ENCODE measurements around the gene ANKFN1.

The ANKFN1 gene

DNA sequence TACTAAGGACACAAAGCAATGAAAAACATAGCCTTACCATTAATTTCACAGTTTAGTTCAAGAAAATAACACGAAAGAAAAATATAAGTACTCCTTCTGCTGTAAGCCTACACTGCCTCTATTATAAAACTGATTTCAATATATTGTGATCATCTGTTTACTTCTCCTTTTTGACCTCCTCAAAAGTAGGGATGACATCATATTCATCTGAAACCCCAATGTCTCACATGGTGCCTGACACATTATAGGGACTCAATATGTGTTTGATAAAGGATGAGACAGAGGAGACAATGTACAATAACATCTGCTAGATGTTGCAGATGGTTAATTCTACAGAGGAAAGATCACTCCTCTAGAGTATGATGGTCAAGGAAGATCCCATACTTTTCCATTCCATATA lies 321.8 kb downstream of the ANKFN1 start:
- no peak overlapping the region for H3K4me3 ChIP-seq (replicated peaks; ENCODE audit: low read depth, low read length)
- TF ChIP-seq, protein P1, sequence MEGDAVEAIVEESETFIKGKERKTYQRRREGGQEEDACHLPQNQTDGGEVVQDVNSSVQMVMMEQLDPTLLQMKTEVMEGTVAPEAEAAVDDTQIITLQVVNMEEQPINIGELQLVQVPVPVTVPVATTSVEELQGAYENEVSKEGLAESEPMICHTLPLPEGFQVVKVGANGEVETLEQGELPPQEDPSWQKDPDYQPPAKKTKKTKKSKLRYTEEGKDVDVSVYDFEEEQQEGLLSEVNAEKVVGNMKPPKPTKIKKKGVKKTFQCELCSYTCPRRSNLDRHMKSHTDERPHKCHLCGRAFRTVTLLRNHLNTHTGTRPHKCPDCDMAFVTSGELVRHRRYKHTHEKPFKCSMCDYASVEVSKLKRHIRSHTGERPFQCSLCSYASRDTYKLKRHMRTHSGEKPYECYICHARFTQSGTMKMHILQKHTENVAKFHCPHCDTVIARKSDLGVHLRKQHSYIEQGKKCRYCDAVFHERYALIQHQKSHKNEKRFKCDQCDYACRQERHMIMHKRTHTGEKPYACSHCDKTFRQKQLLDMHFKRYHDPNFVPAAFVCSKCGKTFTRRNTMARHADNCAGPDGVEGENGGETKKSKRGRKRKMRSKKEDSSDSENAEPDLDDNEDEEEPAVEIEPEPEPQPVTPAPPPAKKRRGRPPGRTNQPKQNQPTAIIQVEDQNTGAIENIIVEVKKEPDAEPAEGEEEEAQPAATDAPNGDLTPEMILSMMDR (IDR thresholded peaks at IDR 0.05; ENCODE audit: low read depth, low read length, missing control alignments), result no peak
- no peak for DNase-seq (ENCODE audit: extremely low read depth, low read depth)

DNA sequence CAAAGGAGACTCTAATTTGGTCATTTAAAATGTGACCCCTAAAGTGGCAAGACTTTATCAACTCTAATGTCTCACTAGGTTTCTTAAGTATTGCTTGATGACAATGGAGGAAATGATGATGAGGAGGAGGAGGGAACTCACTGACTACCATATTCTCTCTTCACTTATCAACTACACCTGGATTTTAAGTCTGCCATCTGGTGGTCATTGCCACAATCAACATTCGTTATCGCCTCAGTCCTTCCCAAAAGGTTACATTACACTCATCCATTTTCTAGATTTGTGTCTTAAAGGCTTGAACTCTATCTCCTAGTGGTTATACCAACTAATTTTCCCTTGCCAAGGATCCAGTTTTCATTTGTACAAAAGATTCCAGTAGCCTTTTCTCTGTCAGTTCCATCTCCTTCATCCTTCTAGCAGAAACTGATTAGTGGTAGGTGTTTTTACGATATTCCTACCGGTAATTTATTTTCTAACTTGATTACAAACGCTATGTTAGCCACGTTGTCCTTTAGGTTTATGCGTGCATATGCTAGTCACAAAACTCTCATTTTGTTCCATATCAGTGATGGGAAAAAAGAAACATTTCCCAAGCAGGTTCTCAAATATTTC lies 325.7 kb downstream of the ANKFN1 start:
- TF ChIP-seq, protein P1 (IDR thresholded peaks at IDR 0.05; ENCODE audit: low read depth, low read length, missing control alignments), result peak; percentile 43
- no peak overlapping the region for H3K4me3 ChIP-seq (replicated peaks; ENCODE audit: low read depth, low read length)
- no peak for DNase-seq (ENCODE audit: extremely low read depth, low read depth)

DNA sequence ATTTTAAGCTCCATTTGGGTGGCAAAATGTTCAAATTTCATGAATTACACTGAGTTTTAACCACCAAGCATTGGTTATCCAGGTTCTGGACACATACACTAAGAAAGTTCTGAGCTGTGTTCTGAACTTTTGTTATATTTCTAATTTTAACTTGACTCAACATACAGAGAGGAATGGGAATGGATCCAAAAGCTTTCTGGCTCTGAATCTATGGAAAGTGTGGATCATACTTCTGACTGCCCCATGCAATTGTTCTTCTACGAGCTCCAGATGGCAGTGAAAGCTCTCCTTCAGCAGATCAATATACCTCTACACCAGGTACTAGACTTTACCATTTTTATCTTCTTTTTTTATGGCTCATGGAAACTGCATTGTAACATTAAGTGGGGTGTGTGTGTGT lies 327.2 kb downstream of the ANKFN1 start:
- no peak for DNase-seq (ENCODE audit: extremely low read depth, low read depth)
- no peak overlapping the region for H3K4me3 ChIP-seq (replicated peaks; ENCODE audit: low read depth, low read length)
- TF ChIP-seq, protein P1 (IDR thresholded peaks at IDR 0.05; ENCODE audit: low read depth, low read length, missing control alignments), result no peak

DNA sequence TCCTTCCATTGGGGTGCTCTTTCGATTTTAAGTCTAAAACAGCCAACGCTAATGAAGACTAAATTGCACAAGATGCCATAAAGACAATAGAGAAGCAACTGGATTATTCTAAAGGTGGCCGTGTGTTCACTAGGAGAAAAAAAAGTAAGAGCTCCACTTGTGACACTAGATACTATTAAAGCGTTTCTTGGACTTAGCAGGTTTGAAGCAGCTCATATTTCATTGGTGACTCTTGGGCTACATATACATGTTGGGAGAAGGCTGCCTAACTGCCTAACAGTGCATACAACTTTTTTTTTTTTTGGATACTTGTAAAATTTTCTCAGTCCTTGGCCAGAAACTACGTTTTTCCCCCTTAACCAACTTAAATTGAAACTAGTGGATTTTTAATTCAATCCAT lies 328.4 kb downstream of the ANKFN1 start:
- no peak overlapping the region for H3K4me3 ChIP-seq (replicated peaks; ENCODE audit: low read depth, low read length)
- TF ChIP-seq, protein P1 (IDR thresholded peaks at IDR 0.05; ENCODE audit: low read depth, low read length, missing control alignments), result no peak
- no peak for DNase-seq (ENCODE audit: extremely low read depth, low read depth)

DNA sequence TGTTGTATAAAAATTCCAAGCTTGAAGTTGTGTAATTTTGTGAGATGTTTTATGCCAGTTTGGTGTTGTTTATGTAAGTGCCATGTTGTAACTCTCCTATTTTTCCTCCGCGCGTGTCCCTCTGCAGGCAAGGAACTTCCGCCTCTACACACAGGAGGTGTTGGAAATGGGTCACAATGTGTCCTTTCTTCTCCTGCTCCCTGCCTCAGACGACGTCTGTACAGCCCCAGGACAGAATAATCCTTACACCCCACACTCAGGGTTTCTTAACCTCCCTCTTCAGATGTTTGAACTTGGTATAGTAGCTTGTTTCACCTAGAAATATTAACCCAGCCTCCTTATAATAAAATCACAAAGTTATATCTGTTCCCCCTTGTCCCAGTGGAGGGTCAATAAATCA lies 329.0 kb downstream of the ANKFN1 start:
- no peak overlapping the region for H3K4me3 ChIP-seq (replicated peaks; ENCODE audit: low read depth, low read length)
- TF ChIP-seq, protein P1 (IDR thresholded peaks at IDR 0.05; ENCODE audit: low read depth, low read length, missing control alignments), result no peak
- no peak for DNase-seq (ENCODE audit: extremely low read depth, low read depth)

DNA sequence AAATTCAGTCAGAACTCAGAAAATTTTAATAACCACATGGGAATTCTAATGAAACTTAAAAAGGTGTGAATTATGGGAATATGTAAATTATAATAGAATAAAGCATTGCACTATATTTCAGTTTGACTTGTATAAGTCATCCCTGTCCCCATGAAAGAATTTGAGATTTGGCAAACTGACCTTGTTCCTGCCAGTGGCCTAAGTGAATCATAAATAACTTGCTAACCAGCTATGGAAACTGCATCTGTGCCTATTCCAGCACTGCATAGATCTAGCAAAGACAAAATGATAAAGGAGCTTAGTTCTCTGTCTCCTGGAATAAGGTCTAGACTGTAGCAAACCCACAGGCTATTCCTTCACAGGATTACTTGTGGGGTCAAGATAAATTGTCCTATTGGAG lies 333.5 kb downstream of the ANKFN1 start:
- no peak overlapping the region for H3K4me3 ChIP-seq (replicated peaks; ENCODE audit: low read depth, low read length)
- TF ChIP-seq, protein P1 (IDR thresholded peaks at IDR 0.05; ENCODE audit: low read depth, low read length, missing control alignments), result no peak
- no peak for DNase-seq (ENCODE audit: extremely low read depth, low read depth)

DNA sequence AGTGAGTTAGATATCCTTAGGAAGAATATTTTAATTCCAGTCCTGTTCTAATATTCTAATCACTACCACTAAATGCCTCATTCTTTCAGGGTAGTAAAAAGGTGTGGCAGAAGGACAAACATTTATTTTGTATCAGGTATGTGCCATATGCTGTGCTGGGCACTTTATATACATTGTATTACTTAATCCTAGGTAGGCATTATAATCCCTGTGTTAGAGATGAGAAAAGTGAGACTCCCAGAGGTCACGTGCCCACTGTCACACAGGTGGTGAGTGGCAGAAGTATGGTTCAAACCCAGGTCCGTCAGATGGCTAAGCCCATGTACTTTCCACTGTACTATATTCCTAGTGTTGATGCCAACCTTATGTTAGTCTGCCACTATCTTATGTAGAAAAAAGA lies 335.5 kb downstream of the ANKFN1 start:
- TF ChIP-seq, protein P1 (IDR thresholded peaks at IDR 0.05; ENCODE audit: low read depth, low read length, missing control alignments), result no peak
- DNase-seq (ENCODE audit: extremely low read depth, low read depth), result no peak
- no peak overlapping the region for H3K4me3 ChIP-seq (replicated peaks; ENCODE audit: low read depth, low read length)
